GM12878 (cell line): ENCODE measurements around the gene RAE1. TPM values are rescaled to one million over a fixed set of nuclear protein-coding genes. Genes with fewer than 3 reads are reported as not detected.

ENCODE experiments used
- BHLHE40 ChIP-seq, 2 experiments: fragments of 450-650 bp in 1 of 2; IDR thresholded peaks; 2 replicates each; pipeline ENCODE4 v1.6.1; 2011 to 2017; ENCODE audit warnings: low read depth in 2 of 2, borderline replicate concordance in 1 of 2, improper control_type of control experiment in 1 of 2, low read length in 1 of 2, mild to moderate bottlenecking in 1 of 2
- CHD1 ChIP-seq: IDR thresholded peaks from 2 replicates; pipeline ENCODE4 v1.6.1; 2012; ENCODE audit warnings: low read depth, low read length, improper control_type of control experiment
- CHD2 ChIP-seq: IDR thresholded peaks from 2 replicates; pipeline ENCODE4 v1.6.1; 2011; ENCODE audit warnings: low read depth, low read length, improper control_type of control experiment, borderline replicate concordance
- EED ChIP-seq: sonication (generic); IDR thresholded peaks from 2 replicates; pipeline ENCODE4 v1.6.1; 2016; ENCODE audit warnings: antibody characterized with exemption, low read depth
- EGR1 ChIP-seq, 2 experiments: IDR thresholded peaks; 1 replicate in 1 of 2; 2 replicates in 1 of 2; pipeline ENCODE4 v1.6.1; 2011 to 2012; ENCODE audit warnings: low read depth in 2 of 2, low read length in 2 of 2, borderline replicate concordance in 1 of 2, mild to moderate bottlenecking in 1 of 2, moderate library complexity in 1 of 2
- EZH2 ChIP-seq: IDR thresholded peaks from 2 replicates; pipeline ENCODE4 v1.6.1; 2012; ENCODE audit warnings: low read depth, mild to moderate bottlenecking, control low read depth, inconsistent platforms, low read length, borderline replicate concordance; ENCODE audit not compliant: control insufficient read depth
- HCFC1 ChIP-seq: fragments of 150-350 bp; IDR thresholded peaks from 2 replicates; pipeline ENCODE4 v1.6.1; 2014; ENCODE audit warnings: low read length
- NR2C1 ChIP-seq: fragments of 450-650 bp; IDR thresholded peaks from 2 replicates; pipeline ENCODE4 v1.6.1; 2017; ENCODE audit warnings: antibody characterized with exemption, mild to moderate bottlenecking, moderate library complexity
- PAX5 ChIP-seq: IDR thresholded peaks from 2 replicates; pipeline ENCODE4 v1.6.1; 2011; ENCODE audit warnings: low read depth, low read length, borderline replicate concordance
- POLR2A ChIP-seq: IDR thresholded peaks from 2 replicates; pipeline ENCODE4 v1.6.1; 2011; ENCODE audit warnings: low read depth, mild to moderate bottlenecking, low read length
- POLR2AphosphoS5 ChIP-seq: IDR thresholded peaks from 2 replicates; pipeline ENCODE4 v1.6.1; 2011; ENCODE audit warnings: mild to moderate bottlenecking, low read length, inconsistent platforms
- SKIL ChIP-seq: fragments of 450-650 bp; IDR thresholded peaks from 2 replicates; pipeline ENCODE4 v1.6.1; 2017; ENCODE audit warnings: mild to moderate bottlenecking, low read depth, inconsistent platforms; ENCODE audit not compliant: poor library complexity, severe bottlenecking
- SMAD5 ChIP-seq: IDR thresholded peaks from 2 replicates; pipeline ENCODE4 v1.6.1; 2016; ENCODE audit warnings: antibody characterized with exemption, low read depth
- SREBF1 ChIP-seq: IDR thresholded peaks from 2 replicates; pipeline ENCODE4 v1.6.1; 2012; ENCODE audit warnings: mild to moderate bottlenecking, low read length
- TCF12 ChIP-seq: IDR thresholded peaks from 2 replicates; pipeline ENCODE4 v1.6.1; 2011; ENCODE audit warnings: low read depth, mild to moderate bottlenecking, low read length
- ZBTB40 ChIP-seq: fragments of 450-650 bp; IDR thresholded peaks from 2 replicates; pipeline ENCODE4 v1.6.1; 2016; ENCODE audit warnings: mild to moderate bottlenecking, moderate library complexity, borderline replicate concordance
- ZNF687 ChIP-seq: fragments of 450-650 bp; IDR thresholded peaks from 2 replicates; pipeline ENCODE4 v1.6.1; 2017; ENCODE audit warnings: mild to moderate bottlenecking, moderate library complexity
- polyA plus RNA-seq, 11 experiments: library from polyadenylated mRNA; depleted of rRNA in 4 of 11; unstranded in 6 of 11; stranded (reverse) in 5 of 11; fragments of >200 nt; fragmentation: Nextera tagmentation in 4 of 11; fragmentation: Illumina TruSeq in 1 of 11; extraction: Ambion mirVana in 4 of 11; extraction: Trizol in 1 of 11; gene quantifications; 1 replicate in 1 of 11; 2 replicates in 10 of 11; pipeline versions ENCODE4 v1.2.1 to v1.2.3, GENCODE V29; 2011 to 2016; ENCODE audit warnings: inconsistent platforms in 2 of 11, missing spikeins in 2 of 11, low read depth in 1 of 11
- total RNA-seq, 4 experiments: library from RNA; depleted of rRNA in 3 of 4; stranded (reverse); fragments of >200 nt in 3 of 4; fragmentation: Illumina TruSeq in 1 of 4; extraction: Trizol in 1 of 4; gene quantifications; 2 replicates each; pipeline versions ENCODE4 v1.2.1 to v1.2.3, GENCODE V29; 2013 to 2021

RAE1 gene
- total and polyA plus RNA-seq, 10 of the 15 experiments (the other 5 are each of a cell fraction or from before 2014, with no cell fraction given) = 28.7 to 107 (median 49.3) TPM

- TF ChIP-seq ZBTB40 (peak; percentile 22; the same call in 1 of the 2 replicates), PAX5 (0 out of 2 replicates have a peak, but pooled peaks have one; percentile 31), BHLHE40 (IDR thresholded peaks at IDR 0.05; ENCODE audit: borderline replicate concordance in 1 of 2, low read depth in 2 of 2, low read length in 1 of 2) (peak; percentile 41 to 64; a peak in 2 of 4 replicates), SKIL (no peak), NR2C1 (peak; percentile 23; the same call in 1 of the 2 replicates), ZNF687 (peak; percentile 23; the same call in 1 of the 2 replicates), SMAD5 (0 out of 2 replicates have a peak, but pooled peaks have one; percentile 35), CHD1 (0 out of 2 replicates have a peak, but pooled peaks have one; percentile 42), EED (0 out of 2 replicates have a peak, but pooled peaks have one; percentile 14), EGR1 (IDR thresholded peaks at IDR 0.05; ENCODE audit: borderline replicate concordance in 1 of 2, low read depth in 2 of 2, low read length in 2 of 2) (peak in 1 of 2 experiments; percentile 54; a peak in 2 of 3 replicates), POLR2AphosphoS5 (0 out of 2 replicates have a peak, but pooled peaks have one; percentile 10), SREBF1 (0 out of 2 replicates have a peak, but pooled peaks have one; percentile 24), EZH2 (no peak), POLR2A (peak; percentile 55), HCFC1 (peak; percentile 70), CHD2 (peak; percentile 65; the same call in 1 of the 2 replicates), TCF12 (0 out of 2 replicates have a peak, but pooled peaks have one; percentile 29)
- TF ChIP-seq, all 136 proteins: peak for 22
These were observed 39.8 kb downstream of the RAE1 start, which contains the start of gene RBM38 (continued) for GRCh38 chr20:57390604-57391438.
